Activated CD8-positive, alpha-beta memory T cell treated with anti-CD3 and anti-CD28 coated beads, Interleukin-2, amount 50 U/mL, for 1 hour (primary cell): Measurements from ENCODE around the gene PTPRD.

ENCODE experiments used
- DNase-seq: peaks from one replicate; pipeline ENCODE4 v3.0.0-alpha.2; 2020; ENCODE audit errors: extremely low read depth

The PTPRD gene

GRCh38 chr9:9753266-9753665 lies 859.5 kb downstream of the PTPRD start:
- DNase-seq = no peak

GRCh38 chr9:9752722-9753121 lies 860.1 kb downstream of the PTPRD start:
- no peak for DNase-seq

- no peak for DNase-seq
Observed at GRCh38 chr9:9751996-9752395, 860.8 kb downstream of the PTPRD start.

DNA sequence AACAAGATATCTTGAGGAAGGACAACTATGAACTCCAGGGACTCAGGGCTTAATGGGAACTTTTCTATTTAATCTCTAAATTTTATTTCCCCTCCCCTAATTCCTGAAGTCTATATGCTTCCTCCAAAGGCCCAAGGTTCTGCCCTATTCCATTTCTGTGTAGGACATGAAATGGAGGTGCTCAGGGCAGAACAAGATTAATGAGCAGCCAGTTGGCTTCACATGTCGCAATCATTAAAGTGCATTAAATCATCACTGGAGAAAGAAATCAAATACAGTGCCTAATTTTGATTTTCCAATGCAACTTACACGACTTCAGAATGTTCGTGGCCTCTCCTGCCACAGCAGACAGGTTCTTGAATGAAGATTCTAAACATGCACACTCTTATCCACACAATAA lies 862.1 kb downstream of the PTPRD start:
- DNase-seq = no peak

DNA sequence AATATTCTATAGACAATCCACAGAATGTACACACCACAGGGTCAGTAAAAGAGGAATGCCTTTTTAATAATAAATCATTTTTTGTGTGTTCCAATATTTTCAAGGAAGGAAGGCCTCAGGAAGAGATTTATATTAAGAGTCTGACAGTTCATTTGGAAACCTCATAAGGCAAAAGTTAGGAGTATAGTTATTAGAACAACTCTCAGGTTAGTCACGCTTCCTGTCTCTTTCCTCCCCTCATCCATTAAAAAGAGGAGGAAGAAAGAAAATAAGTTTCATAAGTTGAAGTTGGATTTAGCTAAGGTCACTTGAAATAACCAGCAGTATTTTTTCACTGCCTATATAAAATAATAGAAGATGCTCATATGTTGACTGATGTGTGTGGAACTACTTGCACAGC lies 863.2 kb downstream of the PTPRD start:
- DNase-seq = no peak

GRCh38 chr9:9747787-9748186 lies 865.0 kb downstream of the PTPRD start:
- DNase-seq = no peak

DNA sequence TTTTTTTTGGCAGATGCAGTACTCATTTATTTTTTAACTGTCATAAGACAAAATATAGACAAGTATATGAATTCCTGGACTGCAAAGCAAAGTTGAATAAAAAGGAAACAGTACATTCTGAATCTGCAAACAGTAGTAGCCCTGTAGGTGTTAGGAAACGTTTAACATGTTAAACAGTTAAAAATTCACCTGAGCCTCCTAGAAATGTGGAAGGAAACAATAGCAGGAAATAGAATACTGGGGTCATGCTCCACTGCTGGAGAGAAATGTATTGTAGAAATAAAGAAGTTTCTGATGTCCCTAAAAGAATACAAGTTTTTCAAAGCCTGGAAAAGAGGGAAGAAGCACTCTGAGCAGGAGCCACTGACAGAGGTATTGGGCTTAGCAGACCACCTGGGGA lies 866.0 kb downstream of the PTPRD start:
- DNase-seq = no peak

DNA sequence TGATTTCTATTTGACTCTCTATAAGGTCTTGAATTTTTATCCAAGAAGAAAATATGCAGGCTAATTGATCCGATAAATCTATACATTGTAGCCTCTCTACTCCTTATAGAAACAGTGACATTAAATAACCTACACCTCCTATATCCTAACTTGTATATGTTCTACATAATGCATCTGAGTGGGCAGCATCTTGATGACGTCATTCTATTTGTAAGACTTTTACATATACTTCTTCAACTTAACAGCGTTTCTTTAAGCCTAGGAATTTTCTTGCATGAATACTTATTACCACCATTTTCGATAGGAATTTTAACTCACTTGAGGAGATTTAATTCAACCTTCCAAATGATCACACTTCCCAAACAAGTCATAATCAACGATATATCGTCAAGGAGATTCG lies 869.0 kb downstream of the PTPRD start:
- no peak for DNase-seq

- DNase-seq = no peak
Observed at GRCh38 chr9:9730174-9730573, 882.6 kb downstream of the PTPRD start.

DNA sequence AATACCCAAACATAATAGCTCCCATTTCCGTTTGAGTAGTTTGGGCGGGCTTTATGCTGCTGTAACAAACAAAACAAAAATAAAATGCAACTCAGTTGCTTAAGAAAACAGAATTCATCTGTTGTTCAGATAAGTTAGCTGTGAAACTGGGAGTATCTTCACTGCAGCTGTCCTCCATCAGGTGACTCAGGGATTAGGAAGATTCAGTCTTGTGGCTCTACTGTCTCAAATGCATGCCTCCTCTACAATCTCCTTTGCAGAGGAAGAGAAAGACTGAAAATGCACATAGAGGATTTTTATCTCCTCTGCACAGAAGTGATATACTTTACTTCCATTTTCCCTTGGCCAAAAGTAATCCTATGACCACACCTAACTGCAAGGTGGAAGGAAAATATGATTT lies 883.7 kb downstream of the PTPRD start:
- DNase-seq = no peak

DNA sequence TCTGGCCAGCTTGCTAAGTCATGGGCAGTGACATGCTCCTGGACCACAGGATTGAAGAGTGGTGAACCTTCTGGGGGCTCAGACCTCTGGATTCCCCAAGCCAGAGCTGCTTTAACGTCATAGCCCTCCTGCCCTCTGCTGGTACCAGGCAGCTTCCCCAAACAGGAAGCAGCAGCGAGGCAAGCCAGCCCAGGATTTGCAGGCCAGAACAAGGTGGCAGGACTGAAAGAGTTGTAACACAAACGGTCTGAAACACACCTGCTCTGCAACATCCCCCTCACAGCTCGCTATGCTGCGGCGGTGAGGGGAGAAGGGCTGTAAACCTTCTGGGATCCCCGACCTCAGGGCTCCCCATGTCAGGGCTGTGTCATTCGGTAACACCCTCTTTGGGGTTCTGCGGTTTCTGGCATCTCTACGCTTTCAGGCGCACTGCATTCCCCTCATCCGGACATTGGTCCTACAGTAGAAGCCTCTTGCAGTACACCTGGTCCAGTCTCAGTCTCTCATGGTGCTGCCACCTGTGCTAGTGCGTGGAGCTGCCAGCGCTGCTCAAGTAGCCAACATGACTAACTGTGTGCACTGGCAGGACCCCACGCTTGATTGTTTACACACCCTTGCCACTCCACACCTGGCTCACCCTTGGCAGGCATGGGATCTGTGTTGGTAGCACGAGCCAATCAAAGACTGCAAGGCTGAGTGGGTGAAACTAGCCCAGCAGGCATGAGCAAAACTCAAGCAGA lies 893.3 kb downstream of the PTPRD start:
- no peak for DNase-seq

DNA sequence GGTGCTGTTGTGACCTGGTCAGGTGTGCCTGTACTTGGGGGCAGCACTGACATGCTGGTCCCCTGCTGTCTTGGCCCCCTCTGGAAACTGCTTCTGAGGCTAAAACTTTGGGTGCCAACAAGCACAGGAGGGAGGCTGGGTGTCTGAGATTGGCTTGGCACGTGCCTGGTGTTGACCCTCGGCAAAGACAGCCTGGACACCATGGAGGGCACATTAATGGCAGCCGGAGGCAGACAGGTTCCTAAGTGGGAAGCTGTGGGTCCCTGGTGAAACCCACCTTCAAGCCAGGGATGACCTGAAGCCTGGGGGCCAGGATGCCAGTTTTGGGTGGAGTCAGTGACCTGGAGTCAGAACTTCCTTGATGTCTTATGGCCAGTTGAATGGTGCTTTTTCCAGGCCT lies 894.1 kb downstream of the PTPRD start:
- no peak for DNase-seq

GRCh38 chr9:9679433-9679832 lies 933.4 kb downstream of the PTPRD start:
- DNase-seq = no peak

GRCh38 chr9:9674461-9674860 lies 938.3 kb downstream of the PTPRD start:
- DNase-seq = no peak

GRCh38 chr9:9670454-9670853 lies 942.3 kb downstream of the PTPRD start:
- no peak for DNase-seq

DNA sequence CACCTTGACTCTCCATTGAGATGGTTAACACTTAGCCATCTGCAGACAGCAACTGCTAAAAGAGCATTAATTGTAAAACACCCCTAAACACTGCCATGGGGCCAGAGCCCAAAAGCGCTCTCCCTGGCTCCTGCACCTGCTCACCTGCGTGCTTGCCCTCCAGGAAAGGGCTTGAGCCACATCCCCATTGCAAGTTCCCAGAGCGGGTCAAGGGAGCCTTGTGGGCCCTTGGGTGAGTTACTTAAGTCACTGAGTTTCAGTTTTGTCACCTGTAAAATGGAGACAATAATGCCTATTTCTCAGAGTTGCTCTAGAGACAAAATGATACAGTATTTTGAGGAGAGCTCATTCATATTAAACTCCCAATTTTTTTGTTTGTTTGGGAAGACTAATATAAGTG lies 967.8 kb downstream of the PTPRD start:
- DNase-seq = no peak

GRCh38 chr9:9631284-9631683 lies 981.5 kb downstream of the PTPRD start:
- no peak for DNase-seq

- no peak for DNase-seq
Observed at GRCh38 chr9:9625248-9625647, 987.6 kb downstream of the PTPRD start.

DNA sequence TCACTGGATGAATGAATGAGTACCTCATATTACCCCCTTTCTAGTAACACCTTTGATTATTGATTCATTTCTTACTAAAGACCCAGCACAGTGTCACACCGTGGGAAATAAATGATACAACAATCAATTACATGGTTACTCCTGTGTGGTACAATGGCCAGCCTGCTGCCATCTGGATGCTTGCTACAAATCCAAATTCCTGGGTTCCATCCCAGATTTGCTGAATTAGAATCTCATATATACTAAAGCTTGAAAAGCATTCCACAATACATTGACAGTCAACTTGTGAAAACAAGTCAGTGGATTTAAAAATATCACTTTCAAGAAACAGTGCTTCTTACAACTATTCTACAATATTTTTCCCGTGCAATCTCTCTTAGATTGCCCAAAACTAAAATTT lies 989.3 kb downstream of the PTPRD start:
- DNase-seq = no peak

GRCh38 chr9:9621355-9621940 lies 991.4 kb downstream of the PTPRD start:
- DNase-seq = no peak

GRCh38 chr9:9620736-9621135 lies 992.1 kb downstream of the PTPRD start:
- no peak for DNase-seq

- DNase-seq = no peak
Observed at GRCh38 chr9:9615086-9615485, 997.7 kb downstream of the PTPRD start.

- no peak for DNase-seq
Observed at GRCh38 chr9:9614607-9615006, 998.2 kb downstream of the PTPRD start.

DNA sequence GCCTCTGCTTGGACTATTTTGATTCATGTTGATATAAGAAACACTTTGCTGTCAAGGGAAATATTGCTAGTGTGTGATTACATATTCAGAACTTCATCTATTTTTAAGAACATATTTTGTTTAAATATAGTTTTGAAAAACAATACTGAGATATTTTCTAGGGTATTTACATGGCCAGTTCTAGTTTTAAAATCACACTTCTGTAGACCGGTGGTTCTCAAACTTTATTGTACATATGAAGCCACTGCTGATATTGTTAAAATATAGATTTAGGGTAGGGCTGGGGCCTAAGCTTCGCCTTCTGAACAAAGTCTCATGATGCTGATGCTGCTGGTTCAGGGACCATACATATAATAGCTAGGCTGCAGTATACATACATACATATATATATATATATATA lies 1000.0 kb downstream of the PTPRD start:
- DNase-seq = no peak
